ENCODE data around the gene GJD3.

DNA sequence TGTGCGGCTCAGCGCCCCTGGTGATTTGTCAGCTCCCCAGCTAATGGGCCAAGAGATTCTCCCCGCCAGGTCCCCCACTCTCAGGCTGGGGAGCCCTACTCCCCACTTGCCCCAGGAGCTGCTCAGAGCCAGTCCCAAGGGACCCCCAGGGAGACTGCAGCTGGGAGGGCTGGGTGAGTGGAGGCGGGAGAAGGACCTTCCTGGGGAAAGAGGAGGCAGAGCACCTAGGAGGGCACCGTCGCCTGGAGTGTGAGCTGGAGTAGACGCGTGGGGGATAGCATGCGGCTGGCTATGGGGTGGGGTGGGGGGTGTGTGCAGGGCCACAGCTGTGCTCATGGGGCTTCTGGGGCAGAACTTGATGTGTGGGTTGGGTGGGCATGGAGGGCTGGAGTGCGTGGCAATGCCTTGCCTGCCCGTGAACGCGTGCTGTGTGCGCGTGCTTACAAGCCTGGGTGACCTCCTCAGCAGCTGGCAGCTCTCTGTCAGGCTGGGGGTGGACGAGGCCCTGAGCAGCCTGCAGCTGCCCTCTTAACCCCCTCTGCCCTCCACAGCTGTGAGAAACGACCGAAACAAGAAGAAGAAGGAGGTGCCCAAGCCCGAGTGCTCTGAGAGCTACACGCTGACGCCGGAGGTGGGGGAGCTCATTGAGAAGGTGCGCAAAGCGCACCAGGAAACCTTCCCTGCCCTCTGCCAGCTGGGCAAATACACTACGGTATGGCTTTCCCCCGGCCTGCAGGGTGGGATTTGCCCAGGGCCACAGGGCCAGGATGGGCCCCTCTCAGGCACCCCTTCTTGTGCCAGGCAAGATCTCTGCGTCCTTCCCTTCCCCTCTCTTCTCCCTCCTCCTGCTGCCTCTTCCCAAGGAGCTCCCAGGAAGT is 12.9 kb downstream of the GJD3 start:
- TF ChIP-seq, protein P1, sequence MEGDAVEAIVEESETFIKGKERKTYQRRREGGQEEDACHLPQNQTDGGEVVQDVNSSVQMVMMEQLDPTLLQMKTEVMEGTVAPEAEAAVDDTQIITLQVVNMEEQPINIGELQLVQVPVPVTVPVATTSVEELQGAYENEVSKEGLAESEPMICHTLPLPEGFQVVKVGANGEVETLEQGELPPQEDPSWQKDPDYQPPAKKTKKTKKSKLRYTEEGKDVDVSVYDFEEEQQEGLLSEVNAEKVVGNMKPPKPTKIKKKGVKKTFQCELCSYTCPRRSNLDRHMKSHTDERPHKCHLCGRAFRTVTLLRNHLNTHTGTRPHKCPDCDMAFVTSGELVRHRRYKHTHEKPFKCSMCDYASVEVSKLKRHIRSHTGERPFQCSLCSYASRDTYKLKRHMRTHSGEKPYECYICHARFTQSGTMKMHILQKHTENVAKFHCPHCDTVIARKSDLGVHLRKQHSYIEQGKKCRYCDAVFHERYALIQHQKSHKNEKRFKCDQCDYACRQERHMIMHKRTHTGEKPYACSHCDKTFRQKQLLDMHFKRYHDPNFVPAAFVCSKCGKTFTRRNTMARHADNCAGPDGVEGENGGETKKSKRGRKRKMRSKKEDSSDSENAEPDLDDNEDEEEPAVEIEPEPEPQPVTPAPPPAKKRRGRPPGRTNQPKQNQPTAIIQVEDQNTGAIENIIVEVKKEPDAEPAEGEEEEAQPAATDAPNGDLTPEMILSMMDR (IDR thresholded peaks at IDR 0.05; ENCODE audit: low read length), result no peak
- no peak for TF ChIP-seq EZH2 (optimal IDR thresholded peaks at IDR 0.05; ENCODE audit: low read depth, low read length)
- TF ChIP-seq EZH2phosphoT487 (IDR thresholded peaks at IDR 0.05; ENCODE audit: low read length), result no peak

Data from MM.1S (cell line).